H1 (cell line): ENCODE results near the gene LIPC. TPM values are rescaled to one million over a fixed set of nuclear protein-coding genes. Genes with fewer than 3 reads are reported as not detected.

Source experiments
- CTCF ChIA-PET: fragments of 300-600 bp; sonication (Branson Sonifier 250); formaldehyde crosslinking; loops from one replicate; lab custom pipeline; 2021; ENCODE audit not compliant: partially characterized antibody; lab: Charles Lee
- POLR2A ChIA-PET: fragments of 300-600 bp; sonication (Branson Sonifier 250); formaldehyde crosslinking; loops from one replicate; lab custom pipeline; 2021; ENCODE audit warnings: inconsistent platforms; ENCODE audit not compliant: partially characterized antibody; lab: Charles Lee
- DNase-seq, 2 experiments: peaks; one replicate each; pipeline versions ENCODE4 v3.0.0 to v3.0.0-alpha.2; 2010 to 2022; ENCODE audit warnings: low spot score in 2 of 2, low read depth in 1 of 2, mixed read lengths in 1 of 2
- FAIRE-seq: peaks from 2 replicates; lab custom pipeline; 2011; peaks lifted over from hg19 to GRCh38; lab: Jason Lieb, UNC
- H2AFZ ChIP-seq: 2 replicates; pipeline ENCODE4 v1.8.1; 2012; ENCODE audit warnings: low read length, inconsistent platforms
- H2AK5ac ChIP-seq: 2 replicates; pipeline ENCODE4 v1.6.1; 2013; ENCODE audit warnings: low read depth, low read length
- H2BK120ac ChIP-seq: replicated peaks from 2 replicates; pipeline ENCODE3; 2013; ENCODE audit warnings: low read depth, low read length, inconsistent platforms
- H2BK12ac ChIP-seq: 2 replicates; pipeline ENCODE4 v1.6.1; 2013; ENCODE audit warnings: low read depth, low read length
- H2BK15ac ChIP-seq: 2 replicates; pipeline ENCODE4 v1.6.1; 2013; ENCODE audit warnings: low read length
- H2BK20ac ChIP-seq: 2 replicates; pipeline ENCODE4 v1.6.1; 2013; ENCODE audit warnings: low read length
- H2BK5ac ChIP-seq: 2 replicates; pipeline ENCODE4 v1.6.1; 2013; ENCODE audit warnings: low read depth, low read length
- H3K14ac ChIP-seq: 2 replicates; pipeline ENCODE4 v1.6.1; 2013; ENCODE audit warnings: inconsistent platforms; ENCODE audit not compliant: insufficient read length
- H3K18ac ChIP-seq: 2 replicates; pipeline ENCODE4 v1.6.1; 2013; ENCODE audit warnings: low read length; ENCODE audit errors: extremely low read depth
- H3K23ac ChIP-seq: 2 replicates; pipeline ENCODE4 v1.6.1; 2013; ENCODE audit warnings: inconsistent platforms; ENCODE audit not compliant: insufficient read length
- H3K23me2 ChIP-seq: 2 replicates; pipeline ENCODE4 v1.6.1; 2013; ENCODE audit warnings: low read depth, low read length
- H3K27ac ChIP-seq: 2 replicates; pipeline ENCODE4 v1.6.1; 2011; ENCODE audit warnings: low read depth, low read length, inconsistent platforms
- H3K27me3 ChIP-seq, 4 experiments: replicated peaks in 1 of 4; 1 replicate in 1 of 4; 2 replicates in 3 of 4; pipeline versions ENCODE4 v1.6.1 to v1.8.1; 2011 to 2013; ENCODE audit warnings: low read length in 3 of 4, mild to moderate bottlenecking in 3 of 4, inconsistent platforms in 2 of 4, mixed read lengths in 2 of 4, moderate library complexity in 1 of 4; ENCODE audit not compliant: control insufficient read depth in 3 of 4, insufficient read depth in 3 of 4; ENCODE audit errors: extremely low read depth in 1 of 4
- H3K36me3 ChIP-seq, 4 experiments: 2 replicates each; pipeline versions ENCODE4 v1.6.1 to v1.8.1; 2011 to 2013; ENCODE audit warnings: mild to moderate bottlenecking in 4 of 4, low read length in 3 of 4, moderate library complexity in 2 of 4, control low read depth in 1 of 4, inconsistent platforms in 1 of 4; ENCODE audit not compliant: insufficient read depth in 4 of 4, control insufficient read depth in 2 of 4
- H3K4ac ChIP-seq: replicated peaks from 2 replicates; pipeline ENCODE3; 2013; ENCODE audit warnings: low read length, low read depth, mixed read lengths, inconsistent platforms; ENCODE audit not compliant: insufficient read length
- H3K4me1 ChIP-seq, 4 experiments: replicated peaks in 1 of 4; 1 replicate in 1 of 4; 2 replicates in 3 of 4; pipeline versions ENCODE4 v1.6.1 to v1.8.1; 2011 to 2013; ENCODE audit warnings: low read length in 3 of 4, inconsistent platforms in 2 of 4, mixed read lengths in 1 of 4; ENCODE audit not compliant: insufficient read depth in 4 of 4, control insufficient read depth in 3 of 4
- H3K4me2 ChIP-seq, 2 experiments: 2 replicates each; pipeline versions ENCODE4 v1.6.1 to v1.8.1; 2011 to 2013; ENCODE audit warnings: low read depth in 2 of 2, low read length in 2 of 2, control low read depth in 1 of 2, inconsistent platforms in 1 of 2, mild to moderate bottlenecking in 1 of 2; ENCODE audit not compliant: insufficient read depth in 1 of 2
- H3K4me3 ChIP-seq, 4 experiments: fragments of 200-600, 300-600 bp in 1 of 4; sonication (generic), shearing (Covaris generic), sonication (Bioruptor Twin) in 1 of 4; 2 replicates each; pipeline versions ENCODE4 v1.5.1 to v1.8.1; 2011 to 2016; ENCODE audit warnings: low read length in 4 of 4, low read depth in 3 of 4, control low read depth in 2 of 4, inconsistent platforms in 2 of 4, mild to moderate bottlenecking in 2 of 4, mixed read lengths in 1 of 4, moderate library complexity in 1 of 4; ENCODE audit not compliant: insufficient read depth in 2 of 4; ENCODE audit errors: extremely low read depth in 1 of 4
- H3K56ac ChIP-seq: replicated peaks from 2 replicates; pipeline ENCODE3; 2013; ENCODE audit warnings: low read depth, mild to moderate bottlenecking, mixed read lengths, low read length, inconsistent platforms; ENCODE audit not compliant: insufficient read length
- H3K79me1 ChIP-seq: 2 replicates; pipeline ENCODE4 v1.6.1; 2013; ENCODE audit warnings: low read depth, low read length, control low read depth
- H3K79me2 ChIP-seq, 2 experiments: 2 replicates each; pipeline versions ENCODE4 v1.6.1 to v1.8.1; 2012 to 2013; ENCODE audit warnings: low read length in 2 of 2, mild to moderate bottlenecking in 2 of 2, inconsistent platforms in 1 of 2; ENCODE audit not compliant: insufficient read depth in 2 of 2, control insufficient read depth in 1 of 2
- H3K9ac ChIP-seq, 4 experiments: replicated peaks in 1 of 4; 1 replicate in 1 of 4; 2 replicates in 3 of 4; pipeline versions ENCODE4 v1.6.1 to v1.8.1; 2011 to 2013; ENCODE audit warnings: low read depth in 3 of 4, low read length in 3 of 4, control low read depth in 2 of 4, mild to moderate bottlenecking in 2 of 4, moderate library complexity in 2 of 4, inconsistent platforms in 1 of 4; ENCODE audit errors: extremely low read depth in 1 of 4
- H3K9me3 ChIP-seq, 2 experiments: 2 replicates each; pipeline versions ENCODE4 v1.6.1 to v1.8.1; 2012 to 2013; ENCODE audit warnings: mild to moderate bottlenecking in 2 of 2, moderate library complexity in 2 of 2, control low read depth in 1 of 2, inconsistent platforms in 1 of 2, low read depth in 1 of 2, low read length in 1 of 2, mixed read lengths in 1 of 2; ENCODE audit not compliant: insufficient read depth in 2 of 2
- H4K20me1 ChIP-seq, 2 experiments: replicated peaks in 1 of 2; 2 replicates each; pipeline versions ENCODE3 to v1.8.1; 2011 to 2013; ENCODE audit warnings: inconsistent platforms in 2 of 2, low read length in 2 of 2, mild to moderate bottlenecking in 1 of 2; ENCODE audit not compliant: insufficient read depth in 2 of 2, control insufficient read depth in 1 of 2
- H4K5ac ChIP-seq: 2 replicates; pipeline ENCODE4 v1.6.1; 2013; ENCODE audit warnings: low read length, low read depth, mixed read lengths, inconsistent platforms; ENCODE audit not compliant: insufficient read length
- H4K8ac ChIP-seq: 2 replicates; pipeline ENCODE4 v1.8.0; 2013; ENCODE audit warnings: mild to moderate bottlenecking, moderate library complexity, low read length, inconsistent platforms; ENCODE audit not compliant: insufficient read depth; ENCODE audit errors: extremely low read depth
- H4K91ac ChIP-seq: replicated peaks from 2 replicates; pipeline ENCODE3; 2013; ENCODE audit warnings: low read length, mixed read lengths, inconsistent platforms; ENCODE audit not compliant: insufficient read length
- CBX5 ChIP-seq: fragments of 300-800, 300-1000 bp; sonication (generic); IDR thresholded peaks from 2 replicates; pipeline ENCODE4 v1.7.1; 2016; ENCODE audit warnings: antibody characterized with exemption, low read length, low read depth
- CHD2 ChIP-seq: IDR thresholded peaks from 2 replicates; pipeline ENCODE4 v1.6.1; 2012; ENCODE audit warnings: low read length, improper control_type of control experiment
- TAF1 ChIP-seq: IDR thresholded peaks from 2 replicates; pipeline ENCODE4 v1.6.1; 2011; ENCODE audit warnings: mild to moderate bottlenecking, low read depth, low read length
- WGBS, 2 experiments: shearing (Covaris generic) in 1 of 2; methylation state at CpG; one replicate each; pipeline versions ENCODE4 v1.1.6 to v1.1.7; 2013 to 2015; ENCODE audit warnings: low lambda C conversion rate in 2 of 2, mixed read lengths in 2 of 2, inconsistent platforms in 1 of 2, low coverage in 1 of 2, missing lambda C conversion rate in 1 of 2; ENCODE audit not compliant: insufficient replicate concordance in 2 of 2, insufficient coverage in 1 of 2, insufficient read length in 1 of 2; ENCODE audit errors: extremely low coverage in 1 of 2, missing lambda C conversion rate in 1 of 2; 5-methylcytosine and 5-hydroxymethylcytosine counted together
- polyA plus RNA-seq, 7 experiments: library from polyadenylated mRNA; depleted of rRNA in 3 of 7; stranded (reverse) in 5 of 7; unstranded in 2 of 7; fragments of >200 nt in 5 of 7; fragments of 200-250 nt in 2 of 7; gene quantifications; 1 replicate in 5 of 7; 2 replicates in 1 of 7; 4 replicates in 1 of 7; pipeline versions ENCODE4 v1.2.1 to v1.2.3, GENCODE V29; 2011 to 2013; ENCODE audit warnings: missing spikeins in 2 of 7, mixed read lengths in 2 of 7
- total RNA-seq: library from RNA; stranded (reverse); fragmentation: NEBNext Ultra II Directional; extraction: Animal tissue kit (Norgen Biotek cat#: 25700); gene quantifications from 2 replicates; pipeline ENCODE4 v1.2.1, GENCODE V29; 2021

LIPC gene
- total and polyA plus RNA-seq, 2 of the 8 experiments (the other 6 are each of a cell fraction or from before 2014, with no cell fraction given), result not detected

- no peak overlapping the region for H3K4me2 ChIP-seq
- H2BK15ac ChIP-seq, result no peak overlapping the region
- H4K5ac ChIP-seq, result no peak overlapping the region
- FAIRE-seq (no peak), DNase-seq (no peak)
- H3K9me3 ChIP-seq, result no peaks in the 10 kb centered on the region
- no peak overlapping the region for H3K9ac ChIP-seq
- H2BK12ac ChIP-seq, result no peak overlapping the region
- H3K27me3 ChIP-seq, result no peaks in the 10 kb centered on the region
- H3K18ac ChIP-seq, result no peak overlapping the region
- no peak overlapping the region for H3K27ac ChIP-seq
- no peaks in the 10 kb centered on the region for H4K20me1 ChIP-seq
- H2BK5ac ChIP-seq, result no peak overlapping the region
- ChIA-PET POLR2A (no interaction called here), CTCF (interaction anchor here (1.7 kb wide), 1 partner anchor 9 kb away, joined by 4 read pairs; no protein-coding TSS in a partner anchor)
- WGBS, 2 experiments, result 97% methylated on average over 4 of the region's 4 CpGs; no CpG with 5 or more reads in 1 of the 2 experiments
- no peak overlapping the region for H2AFZ ChIP-seq
- no peak overlapping the region for H3K56ac ChIP-seq
- H3K23ac ChIP-seq, result no peak overlapping the region
- 0 out of 7 replicates have a peak, but pooled peaks cover 0 to 3% (median 0%) of the 10 kb centered on the region in 4 experiments for H3K4me1 ChIP-seq
- H3K4me3 ChIP-seq, result no peak overlapping the region
- no peaks in the 10 kb centered on the region for H3K36me3 ChIP-seq
- H3K4ac ChIP-seq, result no peak overlapping the region
- no peaks in the 10 kb centered on the region for H3K79me1 ChIP-seq
- H4K91ac ChIP-seq, result no peak overlapping the region
- no peak for TF ChIP-seq CHD2
- TF ChIP-seq TAF1, result no peak
- no peak for TF ChIP-seq CBX5
- H4K8ac ChIP-seq, result no peak overlapping the region
- no peak overlapping the region for H2AK5ac ChIP-seq
- H2BK20ac ChIP-seq, result no peak overlapping the region
- no peak overlapping the region for H2BK120ac ChIP-seq
- H3K79me2 ChIP-seq, result no peaks in the 10 kb centered on the region
- no peaks in the 10 kb centered on the region for H3K23me2 ChIP-seq
- no peak overlapping the region for H3K14ac ChIP-seq
Measured at GRCh38 chr15:58525991-58526421, 94.2 kb downstream of the LIPC start.
